HepG2 (cell line): ENCODE results near the gene VPS37D. TPM values are rescaled to one million over a fixed set of nuclear protein-coding genes. Genes with fewer than 3 reads are reported as not detected.

Source experiments
- BCL6 ChIP-seq: IDR thresholded peaks from 2 replicates; pipeline ENCODE4 v1.6.1; 2016; ENCODE audit warnings: missing genetic modification reagents, missing compliant biosample characterization
- LBX2 ChIP-seq: sonication (generic); formaldehyde crosslinking; IDR thresholded peaks from 2 replicates; pipeline ENCODE4 v1.5.0; 2020; ENCODE audit warnings: missing genetic modification reagents, mild to moderate bottlenecking, borderline replicate concordance
- TARDBP ChIP-seq: sonication (generic); formaldehyde crosslinking; IDR thresholded peaks from 2 replicates; pipeline ENCODE4 v1.8.0; 2022; ENCODE audit warnings: mild to moderate bottlenecking, missing genetic modification reagents
- ZNF180 ChIP-seq: sonication (generic); formaldehyde crosslinking; IDR thresholded peaks from 2 replicates; pipeline ENCODE4 v1.4.0; 2020; ENCODE audit warnings: low read depth, missing genetic modification reagents, borderline replicate concordance
- ZNF276 ChIP-seq: sonication (generic); formaldehyde crosslinking; IDR thresholded peaks from 2 replicates; pipeline ENCODE4 v1.4.0; 2020; ENCODE audit warnings: mild to moderate bottlenecking, low read depth, missing genetic modification reagents
- ZNF510 ChIP-seq: sonication (generic); formaldehyde crosslinking; IDR thresholded peaks from 2 replicates; pipeline ENCODE4 v1.4.0; 2020; ENCODE audit warnings: low read depth, mild to moderate bottlenecking, missing genetic modification reagents
- ZNF569 ChIP-seq: sonication (generic); formaldehyde crosslinking; IDR thresholded peaks from 2 replicates; pipeline ENCODE4 v1.5.0; 2020; ENCODE audit warnings: mild to moderate bottlenecking, missing genetic modification reagents, moderate library complexity, borderline replicate concordance
- ZNF605 ChIP-seq: sonication (generic); formaldehyde crosslinking; IDR thresholded peaks from 2 replicates; pipeline ENCODE4 v1.8.0; 2022; ENCODE audit warnings: mild to moderate bottlenecking, missing genetic modification reagents
- ZNF614 ChIP-seq: IDR thresholded peaks from 2 replicates; pipeline ENCODE4 v1.6.1; 2018; ENCODE audit warnings: missing biosample characterization, missing genetic modification reagents, inconsistent platforms, borderline replicate concordance
- polyA plus RNA-seq, 8 experiments: library from polyadenylated mRNA; depleted of rRNA in 3 of 8; stranded (reverse) in 7 of 8; unstranded in 1 of 8; fragments of >200 nt; fragmentation: Illumina TruSeq in 4 of 8; extraction: Trizol in 4 of 8; gene quantifications; 2 replicates each; pipeline versions ENCODE4 v1.2.1 to v1.2.3, GENCODE V29; 2011 to 2016; ENCODE audit warnings: low read depth in 4 of 8, missing spikeins in 1 of 8, mixed read lengths in 1 of 8; ENCODE audit not compliant: insufficient read depth in 1 of 8
- total RNA-seq, 5 experiments: library from RNA; depleted of rRNA; stranded (reverse); fragments of >200 nt; fragmentation: Illumina TruSeq; extraction: Trizol; gene quantifications; 2 replicates each; pipeline ENCODE4 v1.2.3, GENCODE V29; 2016; ENCODE audit warnings: low read depth in 1 of 5
- TF ChIP-seq, protein P1 (sequence below), 2 experiments: IDR thresholded peaks; 2 replicates each; pipeline ENCODE4 v1.6.1; 2011 to 2012; ENCODE audit warnings: low read length in 2 of 2, borderline replicate concordance in 1 of 2, low read depth in 1 of 2, mild to moderate bottlenecking in 1 of 2, moderate library complexity in 1 of 2
- TF ChIP-seq, protein P2 (sequence below): sonication (generic); formaldehyde crosslinking; IDR thresholded peaks from 2 replicates; pipeline ENCODE4 v1.4.0; 2020; ENCODE audit warnings: missing genetic modification reagents, borderline replicate concordance

VPS37D gene
- total and polyA plus RNA-seq, 2 of the 13 experiments (the other 11 are each of a cell fraction or from before 2014, with no cell fraction given) = 3.8 to 6.3 TPM

DNA sequence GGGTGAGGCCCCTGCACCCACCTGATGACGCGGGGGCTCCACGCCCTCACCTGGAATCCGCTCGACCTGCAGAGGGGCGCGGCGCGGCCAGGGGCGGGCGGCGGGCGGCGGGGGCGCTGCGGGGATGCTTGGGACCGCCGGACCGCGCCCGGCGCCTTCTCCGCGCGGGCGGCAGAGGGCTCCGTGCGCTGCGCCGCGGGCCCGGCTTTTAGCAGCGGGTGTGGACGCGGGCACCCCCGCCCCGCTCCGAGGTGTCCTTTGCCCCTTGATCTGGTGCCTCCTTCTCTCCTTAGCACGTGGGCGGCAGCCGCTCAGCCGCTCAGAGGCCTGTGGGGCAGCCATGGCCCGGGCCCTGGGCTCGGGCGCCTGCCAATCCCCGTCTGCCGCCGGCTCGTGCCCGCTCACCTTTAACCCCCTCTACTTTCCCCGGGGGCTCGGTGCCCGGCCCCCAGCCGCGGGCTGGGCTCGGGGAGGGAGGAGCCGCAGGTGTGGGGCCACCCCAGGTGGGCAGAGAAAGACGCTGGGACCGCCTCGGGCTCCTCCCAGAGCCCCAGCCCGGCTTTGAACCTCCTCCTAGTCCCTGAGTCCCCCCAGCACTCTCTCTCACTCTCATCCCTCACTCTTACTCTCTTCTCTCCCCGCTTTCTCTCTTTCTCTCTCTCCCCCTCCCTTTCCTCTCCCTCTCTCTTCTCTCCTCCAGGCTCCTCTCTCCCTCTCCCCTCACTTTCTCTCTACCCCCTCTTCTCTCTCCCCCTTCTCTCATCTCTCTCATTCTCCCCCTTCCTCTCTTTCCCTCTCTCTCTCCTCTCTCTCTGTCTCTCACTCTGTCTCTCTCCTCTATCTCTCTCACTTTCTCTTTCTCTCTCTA lies 19.7 kb upstream of the VPS37D start (continued):
- TF ChIP-seq ZNF180 (CRISPR knock-in tag) = no peak
- TF ChIP-seq ZNF276 = 0 out of 2 replicates have a peak, but pooled peaks have one; percentile 39
- no peak for TF ChIP-seq ZNF510 (CRISPR knock-in tag)
- TF ChIP-seq, protein P1, sequence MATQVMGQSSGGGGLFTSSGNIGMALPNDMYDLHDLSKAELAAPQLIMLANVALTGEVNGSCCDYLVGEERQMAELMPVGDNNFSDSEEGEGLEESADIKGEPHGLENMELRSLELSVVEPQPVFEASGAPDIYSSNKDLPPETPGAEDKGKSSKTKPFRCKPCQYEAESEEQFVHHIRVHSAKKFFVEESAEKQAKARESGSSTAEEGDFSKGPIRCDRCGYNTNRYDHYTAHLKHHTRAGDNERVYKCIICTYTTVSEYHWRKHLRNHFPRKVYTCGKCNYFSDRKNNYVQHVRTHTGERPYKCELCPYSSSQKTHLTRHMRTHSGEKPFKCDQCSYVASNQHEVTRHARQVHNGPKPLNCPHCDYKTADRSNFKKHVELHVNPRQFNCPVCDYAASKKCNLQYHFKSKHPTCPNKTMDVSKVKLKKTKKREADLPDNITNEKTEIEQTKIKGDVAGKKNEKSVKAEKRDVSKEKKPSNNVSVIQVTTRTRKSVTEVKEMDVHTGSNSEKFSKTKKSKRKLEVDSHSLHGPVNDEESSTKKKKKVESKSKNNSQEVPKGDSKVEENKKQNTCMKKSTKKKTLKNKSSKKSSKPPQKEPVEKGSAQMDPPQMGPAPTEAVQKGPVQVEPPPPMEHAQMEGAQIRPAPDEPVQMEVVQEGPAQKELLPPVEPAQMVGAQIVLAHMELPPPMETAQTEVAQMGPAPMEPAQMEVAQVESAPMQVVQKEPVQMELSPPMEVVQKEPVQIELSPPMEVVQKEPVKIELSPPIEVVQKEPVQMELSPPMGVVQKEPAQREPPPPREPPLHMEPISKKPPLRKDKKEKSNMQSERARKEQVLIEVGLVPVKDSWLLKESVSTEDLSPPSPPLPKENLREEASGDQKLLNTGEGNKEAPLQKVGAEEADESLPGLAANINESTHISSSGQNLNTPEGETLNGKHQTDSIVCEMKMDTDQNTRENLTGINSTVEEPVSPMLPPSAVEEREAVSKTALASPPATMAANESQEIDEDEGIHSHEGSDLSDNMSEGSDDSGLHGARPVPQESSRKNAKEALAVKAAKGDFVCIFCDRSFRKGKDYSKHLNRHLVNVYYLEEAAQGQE (IDR thresholded peaks at IDR 0.05; ENCODE audit: borderline replicate concordance in 1 of 2, low read depth in 1 of 2, low read length in 2 of 2) = no peak
- TF ChIP-seq ZNF569 (CRISPR knock-in tag) = no peak
- TF ChIP-seq LBX2 (CRISPR knock-in tag) = no peak
- TF ChIP-seq, protein P2, sequence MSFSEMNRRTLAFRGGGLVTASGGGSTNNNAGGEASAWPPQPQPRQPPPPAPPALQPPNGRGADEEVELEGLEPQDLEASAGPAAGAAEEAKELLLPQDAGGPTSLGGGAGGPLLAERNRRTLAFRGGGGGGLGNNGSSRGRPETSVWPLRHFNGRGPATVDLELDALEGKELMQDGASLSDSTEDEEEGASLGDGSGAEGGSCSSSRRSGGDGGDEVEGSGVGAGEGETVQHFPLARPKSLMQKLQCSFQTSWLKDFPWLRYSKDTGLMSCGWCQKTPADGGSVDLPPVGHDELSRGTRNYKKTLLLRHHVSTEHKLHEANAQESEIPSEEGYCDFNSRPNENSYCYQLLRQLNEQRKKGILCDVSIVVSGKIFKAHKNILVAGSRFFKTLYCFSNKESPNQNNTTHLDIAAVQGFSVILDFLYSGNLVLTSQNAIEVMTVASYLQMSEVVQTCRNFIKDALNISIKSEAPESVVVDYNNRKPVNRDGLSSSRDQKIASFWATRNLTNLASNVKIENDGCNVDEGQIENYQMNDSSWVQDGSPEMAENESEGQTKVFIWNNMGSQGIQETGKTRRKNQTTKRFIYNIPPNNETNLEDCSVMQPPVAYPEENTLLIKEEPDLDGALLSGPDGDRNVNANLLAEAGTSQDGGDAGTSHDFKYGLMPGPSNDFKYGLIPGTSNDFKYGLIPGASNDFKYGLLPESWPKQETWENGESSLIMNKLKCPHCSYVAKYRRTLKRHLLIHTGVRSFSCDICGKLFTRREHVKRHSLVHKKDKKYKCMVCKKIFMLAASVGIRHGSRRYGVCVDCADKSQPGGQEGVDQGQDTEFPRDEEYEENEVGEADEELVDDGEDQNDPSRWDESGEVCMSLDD (CRISPR knock-in tag) = 0 out of 2 replicates have a peak, but pooled peaks have one; percentile 44
- peak; percentile 53 for TF ChIP-seq BCL6 (CRISPR knock-in tag)
- TF ChIP-seq TARDBP = peak; percentile 37; the same call in 1 of the 2 replicates
- no peak for TF ChIP-seq ZNF614 (CRISPR knock-in tag)
- 0 out of 2 replicates have a peak, but pooled peaks have one; percentile 31 for TF ChIP-seq ZNF605 (CRISPR knock-in tag)
